Measurements from ENCODE around the gene KIF20A.
"Not testable (repeated sequence)": the region's sequence is repeated elsewhere in the genome, so short reads cannot be mapped to it uniquely, and the experiment has no call there.

The KIF20A gene

GRCh38 chr5:138149530-138149929 is 29.4 kb upstream of the KIF20A start:
- no peak overlapping the region for H3K4me2 ChIP-seq
- H3K36me3 ChIP-seq (ENCODE audit: insufficient read depth) = no peaks in the 10 kb centered on the region
- TF ChIP-seq, protein P1, sequence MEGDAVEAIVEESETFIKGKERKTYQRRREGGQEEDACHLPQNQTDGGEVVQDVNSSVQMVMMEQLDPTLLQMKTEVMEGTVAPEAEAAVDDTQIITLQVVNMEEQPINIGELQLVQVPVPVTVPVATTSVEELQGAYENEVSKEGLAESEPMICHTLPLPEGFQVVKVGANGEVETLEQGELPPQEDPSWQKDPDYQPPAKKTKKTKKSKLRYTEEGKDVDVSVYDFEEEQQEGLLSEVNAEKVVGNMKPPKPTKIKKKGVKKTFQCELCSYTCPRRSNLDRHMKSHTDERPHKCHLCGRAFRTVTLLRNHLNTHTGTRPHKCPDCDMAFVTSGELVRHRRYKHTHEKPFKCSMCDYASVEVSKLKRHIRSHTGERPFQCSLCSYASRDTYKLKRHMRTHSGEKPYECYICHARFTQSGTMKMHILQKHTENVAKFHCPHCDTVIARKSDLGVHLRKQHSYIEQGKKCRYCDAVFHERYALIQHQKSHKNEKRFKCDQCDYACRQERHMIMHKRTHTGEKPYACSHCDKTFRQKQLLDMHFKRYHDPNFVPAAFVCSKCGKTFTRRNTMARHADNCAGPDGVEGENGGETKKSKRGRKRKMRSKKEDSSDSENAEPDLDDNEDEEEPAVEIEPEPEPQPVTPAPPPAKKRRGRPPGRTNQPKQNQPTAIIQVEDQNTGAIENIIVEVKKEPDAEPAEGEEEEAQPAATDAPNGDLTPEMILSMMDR (conservative IDR thresholded peaks at IDR 0.05; ENCODE audit: low read depth, low read length) = no peak
- no peaks in the 10 kb centered on the region for H4K20me1 ChIP-seq (ENCODE audit: insufficient read depth)
- H3K9ac ChIP-seq = no peak overlapping the region
- H3K27ac ChIP-seq = no peak overlapping the region
- no peak overlapping the region for H2AFZ ChIP-seq (ENCODE audit: low read depth)
- H3K4me3 ChIP-seq (IDR thresholded peaks at IDR 0.05; ENCODE audit: insufficient read depth, low read depth, low read length) = no peak overlapping the region
- no peaks in the 10 kb centered on the region for H3K4me1 ChIP-seq (ENCODE audit: low read depth, poor library complexity, severe bottlenecking)
- no peaks in the 10 kb centered on the region for H3K79me2 ChIP-seq (ENCODE audit: insufficient read depth, low read depth)
- no peaks in the 10 kb centered on the region for H3K27me3 ChIP-seq (ENCODE audit: insufficient read depth, low read depth)

GRCh38 chr5:138155977-138156376 is 22.9 kb upstream of the KIF20A start:
- not testable (repeated sequence) for H3K4me3 ChIP-seq (IDR thresholded peaks at IDR 0.05; ENCODE audit: insufficient read depth, low read depth, low read length); H3K79me2 ChIP-seq (ENCODE audit: insufficient read depth, low read depth); H2AFZ ChIP-seq (ENCODE audit: low read depth); H3K4me2 ChIP-seq; H3K4me1 ChIP-seq (ENCODE audit: low read depth, poor library complexity, severe bottlenecking); H3K9ac ChIP-seq; H3K27me3 ChIP-seq (ENCODE audit: insufficient read depth, low read depth); H4K20me1 ChIP-seq (ENCODE audit: insufficient read depth); H3K36me3 ChIP-seq (ENCODE audit: insufficient read depth); H3K27ac ChIP-seq

GRCh38 chr5:138157626-138158025 is 21.3 kb upstream of the KIF20A start:
- Histone ChIP-seq H4K20me1 (ENCODE audit: insufficient read depth) (no peaks in the 10 kb centered on the region), H3K4me3 (IDR thresholded peaks at IDR 0.05; ENCODE audit: insufficient read depth, low read depth, low read length) (no peak overlapping the region), H3K27me3 (ENCODE audit: insufficient read depth, low read depth) (no peaks in the 10 kb centered on the region), H3K9ac (no peak overlapping the region), H3K36me3 (ENCODE audit: insufficient read depth) (no peaks in the 10 kb centered on the region; the same call in 1 of the 2 replicates), H3K4me2 (no peak overlapping the region), H2AFZ (ENCODE audit: low read depth) (no peak overlapping the region), H3K27ac (no peak overlapping the region), H3K4me1 (ENCODE audit: low read depth, poor library complexity, severe bottlenecking) (no peaks in the 10 kb centered on the region), H3K79me2 (ENCODE audit: insufficient read depth, low read depth) (no peaks in the 10 kb centered on the region)
- TF ChIP-seq, protein P1 (conservative IDR thresholded peaks at IDR 0.05; ENCODE audit: low read depth, low read length) = no peak

- TF ChIP-seq, protein P1 (conservative IDR thresholded peaks at IDR 0.05; ENCODE audit: low read depth, low read length) = no peak
- H3K79me2 ChIP-seq (ENCODE audit: insufficient read depth, low read depth) = no peaks in the 10 kb centered on the region
- no peak overlapping the region for H3K9ac ChIP-seq
- no peaks in the 10 kb centered on the region for H3K4me1 ChIP-seq (ENCODE audit: low read depth, poor library complexity, severe bottlenecking)
- peaks cover 10% of the 10 kb centered on the region for H3K36me3 ChIP-seq (ENCODE audit: insufficient read depth)
- no peak overlapping the region for H3K4me2 ChIP-seq
- no peak overlapping the region for H3K27ac ChIP-seq
- no peaks in the 10 kb centered on the region for H3K27me3 ChIP-seq (ENCODE audit: insufficient read depth, low read depth)
- no peak overlapping the region for H2AFZ ChIP-seq (ENCODE audit: low read depth)
- H4K20me1 ChIP-seq (ENCODE audit: insufficient read depth) = no peaks in the 10 kb centered on the region
- H3K4me3 ChIP-seq (IDR thresholded peaks at IDR 0.05; ENCODE audit: insufficient read depth, low read depth, low read length) = no peak overlapping the region
Measured at GRCh38 chr5:138159666-138160065, 19.2 kb upstream of the KIF20A start.

DNA sequence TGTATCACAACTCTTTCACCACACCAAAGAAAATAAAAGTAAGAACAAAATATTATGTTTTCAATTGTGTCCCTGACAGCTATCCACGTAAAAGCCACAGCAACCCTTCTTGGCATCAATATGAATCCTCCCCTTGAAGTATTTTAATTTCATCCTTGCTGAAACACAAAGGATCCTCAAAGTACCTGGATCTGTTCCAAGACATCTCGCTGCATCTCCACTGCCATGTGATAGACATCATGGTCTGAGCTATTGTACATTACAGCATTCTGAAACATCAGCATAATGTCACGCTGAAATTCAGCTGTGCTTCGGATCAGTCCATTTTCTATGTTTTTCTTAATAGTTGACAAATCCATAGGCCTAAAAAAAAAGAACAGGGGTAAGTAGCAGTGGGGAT is 18.2 kb upstream of the KIF20A start:
- Histone ChIP-seq H3K4me2 (no peak overlapping the region), H3K4me1 (ENCODE audit: low read depth, poor library complexity, severe bottlenecking) (no peaks in the 10 kb centered on the region), H3K27me3 (ENCODE audit: insufficient read depth, low read depth) (no peaks in the 10 kb centered on the region), H3K79me2 (ENCODE audit: insufficient read depth, low read depth) (no peaks in the 10 kb centered on the region), H3K36me3 (ENCODE audit: insufficient read depth) (peaks cover 10% of the 10 kb centered on the region), H3K4me3 (IDR thresholded peaks at IDR 0.05; ENCODE audit: insufficient read depth, low read depth, low read length) (no peak overlapping the region), H2AFZ (ENCODE audit: low read depth) (no peak overlapping the region), H3K9ac (no peak overlapping the region), H4K20me1 (ENCODE audit: insufficient read depth) (no peaks in the 10 kb centered on the region), H3K27ac (no peak overlapping the region)
- TF ChIP-seq, protein P1 (conservative IDR thresholded peaks at IDR 0.05; ENCODE audit: low read depth, low read length) = no peak

Data from KMS-11 (cell line).